Measurements from ENCODE around the gene SHROOM1. TPM values are rescaled to one million over a fixed set of nuclear protein-coding genes. Genes with fewer than 3 reads are reported as not detected.

The SHROOM1 gene
- 2.7 and 3.5 TPM in 2 replicates for total RNA-seq

GRCh38 chr5:132830436-132831094, at the start of gene SHROOM1:
SHROOM1 (minus strand) TSS chr5:132830647; CDS start chr5:132826140, 4,507 bp downstream.

GRCh38 chr5:132873119-132873929, 42.9 kb upstream of the SHROOM1 start, which contains the start of gene LEAP2:
LEAP2 (plus strand) TSS chr5:132873668; CDS start chr5:132873695, 27 bp downstream.

GRCh38 chr5:132866342-132867045, 36.0 kb upstream of the SHROOM1 start, which contains the start of the genes GDF9 and UQCRQ:
GDF9 (minus strand) TSS chr5:132866469; CDS start chr5:132864533, 1,936 bp downstream.
UQCRQ (plus strand) TSS chr5:132866642; CDS start chr5:132866882, 240 bp downstream.

GRCh38 chr5:132812781-132813598, 17.5 kb downstream of the SHROOM1 start, which contains the start of gene SOWAHA:
SOWAHA (plus strand) TSS chr5:132813302; CDS start chr5:132813622, 320 bp downstream.

GRCh38 chr5:132777209-132778069, 53.0 kb downstream of the SHROOM1 start, which contains the start of gene SEPTIN8:
SEPTIN8 (minus strand) TSS chr5:132777239; CDS start chr5:132777137, 102 bp downstream.

Other genes starting within 250 kb of the SHROOM1 start
- 0.16 TPM in 1 of 2 replicates, not detected in the other for gene IL13, start 172.5 kb downstream of the SHROOM1 start, total RNA-seq
- not detected in 2 replicates for gene IL4, start 156.7 kb downstream of the SHROOM1 start, total RNA-seq
- 9.6 and 9.9 TPM in 2 replicates for gene KIF3A, start 93.1 kb downstream of the SHROOM1 start, total RNA-seq
- gene CCNI2, start 83.2 kb downstream of the SHROOM1 start, total RNA-seq: 0.09 TPM in 1 of 2 replicates, not detected in the other
- gene SEPTIN8, start 53.4 kb downstream of the SHROOM1 start, total RNA-seq: 39.7 and 67.2 TPM in 2 replicates
- under 0.01 TPM in 2 replicates for gene SOWAHA, start 17.3 kb downstream of the SHROOM1 start, total RNA-seq
- under 0.01 and 0.09 TPM in 2 replicates for gene GDF9, start 35.8 kb upstream of the SHROOM1 start, total RNA-seq
- gene UQCRQ, start 36.0 kb upstream of the SHROOM1 start, total RNA-seq: 150 and 208 TPM in 2 replicates
- 0.16 and 0.34 TPM in 2 replicates for gene LEAP2, start 43.0 kb upstream of the SHROOM1 start, total RNA-seq
- gene AFF4, start 133.0 kb upstream of the SHROOM1 start, total RNA-seq: 18.5 and 29.8 TPM in 2 replicates
- 6.1 and 6.6 TPM in 2 replicates for gene ZCCHC10, start 195.9 kb upstream of the SHROOM1 start, total RNA-seq
- gene HSPA4, start 221.4 kb upstream of the SHROOM1 start, total RNA-seq: 73.6 and 119 TPM in 2 replicates